GM21737 (cell line): ENCODE data around the gene KRT74.

Experiments
- ATAC-seq: cut with Tn5 transposase; IDR thresholded peaks from one replicate; pipeline ENCODE4 v1.9.1; 2021; ENCODE audit warnings: mild to moderate bottlenecking, moderate library complexity; ENCODE audit not compliant: unreplicated experiment

Gene KRT74

DNA sequence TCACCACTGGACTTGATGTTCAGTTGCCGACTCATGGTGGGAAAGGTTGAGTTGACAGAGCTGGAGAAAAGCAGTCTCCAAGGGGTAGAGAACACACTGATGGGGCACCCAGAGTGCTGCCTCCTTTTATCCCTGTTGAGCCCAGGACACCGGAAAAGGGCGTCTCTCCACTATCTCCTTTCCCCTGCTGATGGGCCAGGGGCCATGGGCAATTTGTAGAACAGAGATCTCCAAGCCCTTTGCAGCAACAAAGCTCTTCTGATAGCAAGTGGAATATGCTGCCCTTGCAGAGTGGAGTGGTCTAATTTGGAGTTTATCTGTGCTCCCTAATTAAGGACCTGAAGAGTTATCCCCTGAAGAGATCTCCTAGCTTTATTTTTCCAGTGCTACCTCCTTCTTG is at the start of gene KRT74:
TSS of gene KRT74 (minus strand) at position 101 of the 400 bp plus-strand sequence. CDS start at position 35, 66 bp downstream.
- no peak for ATAC-seq

DNA sequence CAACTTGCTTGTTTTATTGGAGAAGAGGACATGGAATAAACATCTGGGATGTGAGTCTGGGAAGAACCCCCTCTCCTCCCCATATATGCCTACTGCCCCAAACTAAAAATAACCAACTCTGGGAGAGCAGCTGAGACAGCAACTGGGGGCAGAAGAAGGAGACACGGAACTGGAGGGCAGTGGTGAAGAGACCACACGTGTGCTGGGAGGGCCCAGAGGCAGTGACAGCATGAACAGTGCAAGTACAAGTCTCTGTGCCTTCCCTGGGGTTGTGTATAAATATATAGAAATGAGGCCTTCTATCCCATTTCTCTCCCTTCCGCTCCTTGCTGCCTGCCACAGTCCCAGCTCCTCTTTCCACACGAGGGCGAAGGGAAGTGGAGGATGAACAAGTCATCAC is 48.7 kb upstream of the KRT74 start:
- no peak for ATAC-seq

DNA sequence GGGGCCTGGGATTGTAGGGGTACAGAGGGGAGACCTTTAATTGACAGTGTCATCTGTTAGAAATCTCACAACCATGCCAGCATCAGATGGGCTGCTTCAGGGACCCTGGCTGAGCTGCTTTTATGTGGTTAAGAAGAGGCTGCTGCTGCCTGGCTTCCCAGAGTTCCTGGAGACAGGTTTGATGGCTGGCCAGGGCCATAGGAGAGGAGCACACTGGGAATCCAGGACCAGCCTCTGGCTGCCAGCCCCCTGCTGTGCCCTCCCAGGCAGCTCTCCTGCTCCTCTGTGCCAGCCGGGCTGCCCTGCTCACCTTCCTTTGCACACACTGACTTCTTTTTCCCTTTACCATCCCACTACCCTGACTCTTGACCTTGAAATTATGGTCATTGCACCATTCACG is 45.2 kb upstream of the KRT74 start:
- ATAC-seq: no peak

DNA sequence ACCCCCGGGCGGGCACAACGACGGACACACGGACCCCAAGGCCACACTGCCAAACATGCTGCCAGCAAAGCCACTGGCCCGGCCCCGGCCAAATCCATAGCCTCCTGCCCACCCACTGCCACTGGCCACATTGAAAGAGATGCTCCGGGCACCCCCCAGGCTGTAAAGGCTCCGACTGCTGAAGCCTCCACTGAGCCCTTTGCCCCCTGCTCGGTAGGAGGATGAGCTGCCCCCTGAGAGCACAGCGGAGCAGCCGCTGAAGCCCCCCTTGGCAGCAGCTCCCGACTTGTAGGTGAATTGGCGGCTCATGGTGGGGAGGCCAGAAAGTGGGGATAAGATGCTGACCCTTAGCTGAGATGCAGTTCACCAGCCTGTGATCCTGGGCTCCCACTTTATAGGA is 44.6 kb upstream of the KRT74 start, which contains the start of gene KRT73:
TSS of gene KRT73 (minus strand) at position 344 of the 400 bp plus-strand sequence. CDS start at position 309, 35 bp downstream.
- no peak for ATAC-seq

DNA sequence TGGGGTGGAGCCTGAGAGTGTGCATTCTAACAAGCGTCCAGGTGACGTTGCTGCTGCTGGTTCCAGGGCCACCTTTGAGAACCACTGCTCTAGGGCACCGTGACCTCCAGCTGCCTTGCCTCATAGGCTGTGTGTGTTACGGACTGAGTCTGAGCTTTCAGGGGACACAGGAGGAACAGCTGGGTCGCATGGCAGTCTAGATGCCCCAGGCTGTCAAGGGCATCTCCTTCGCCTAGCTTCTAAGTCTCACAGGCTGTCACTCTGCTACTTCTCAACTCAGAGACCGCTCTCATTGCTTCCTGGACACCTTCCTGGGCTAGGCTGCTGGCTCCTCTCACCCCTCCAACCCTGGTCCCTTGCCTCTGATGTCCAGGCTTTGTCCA is 43.8 kb upstream of the KRT74 start:
- no peak for ATAC-seq

DNA sequence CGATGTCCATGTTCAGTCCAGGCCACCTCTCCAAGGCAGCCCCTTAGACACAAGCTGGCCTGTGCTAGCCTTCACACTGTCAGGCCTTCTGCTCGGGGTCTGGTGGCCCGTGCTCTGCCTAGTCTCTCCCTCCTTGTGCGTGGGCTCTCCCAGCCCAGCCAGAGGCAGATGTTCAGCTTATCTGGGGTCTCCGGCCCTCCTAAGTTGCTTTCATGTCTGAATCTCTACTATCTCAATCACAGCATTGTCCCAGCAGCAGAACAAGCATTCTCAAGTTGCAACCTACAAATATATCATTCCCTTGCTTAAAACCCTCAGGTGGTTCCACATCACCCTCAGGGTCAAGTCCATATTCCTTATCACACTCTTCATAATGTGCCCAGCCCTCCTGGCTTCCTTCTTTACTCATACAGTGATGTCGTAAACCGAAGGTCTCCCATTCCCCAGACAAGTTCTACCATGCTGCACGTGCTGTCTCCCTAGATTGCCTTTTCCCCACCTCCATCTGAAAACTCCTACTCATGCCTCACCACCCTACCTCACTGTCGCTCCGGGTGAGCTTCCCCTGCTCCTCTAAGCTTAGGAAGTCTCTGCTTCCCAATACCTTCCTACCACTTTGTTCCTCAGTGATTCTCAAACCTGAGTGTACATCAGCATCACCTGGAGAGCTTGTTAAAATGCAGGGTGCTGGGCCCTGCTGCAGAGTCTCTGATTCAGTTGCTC is 43.2 kb upstream of the KRT74 start:
- ATAC-seq: no peak

DNA sequence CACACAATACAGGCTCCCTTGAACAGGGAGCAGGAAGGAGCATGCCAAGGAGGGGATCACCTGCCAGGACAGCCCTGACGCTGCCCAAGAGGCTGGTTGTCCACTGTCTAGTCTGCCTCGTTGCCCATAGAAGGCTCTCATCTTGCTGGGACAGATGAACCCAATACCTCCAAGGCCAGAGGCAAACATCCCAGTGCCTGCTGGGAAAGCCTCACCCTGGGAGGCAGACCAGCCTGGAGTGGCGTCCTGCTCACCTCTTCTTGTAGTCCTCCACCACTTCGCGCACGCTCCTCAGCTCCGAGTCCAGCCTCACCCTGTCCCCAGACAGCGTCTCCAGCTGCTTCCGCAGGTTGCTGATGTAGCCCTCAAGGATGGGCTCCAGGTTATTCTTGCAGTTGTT is 42.3 kb upstream of the KRT74 start:
- no peak for ATAC-seq

DNA sequence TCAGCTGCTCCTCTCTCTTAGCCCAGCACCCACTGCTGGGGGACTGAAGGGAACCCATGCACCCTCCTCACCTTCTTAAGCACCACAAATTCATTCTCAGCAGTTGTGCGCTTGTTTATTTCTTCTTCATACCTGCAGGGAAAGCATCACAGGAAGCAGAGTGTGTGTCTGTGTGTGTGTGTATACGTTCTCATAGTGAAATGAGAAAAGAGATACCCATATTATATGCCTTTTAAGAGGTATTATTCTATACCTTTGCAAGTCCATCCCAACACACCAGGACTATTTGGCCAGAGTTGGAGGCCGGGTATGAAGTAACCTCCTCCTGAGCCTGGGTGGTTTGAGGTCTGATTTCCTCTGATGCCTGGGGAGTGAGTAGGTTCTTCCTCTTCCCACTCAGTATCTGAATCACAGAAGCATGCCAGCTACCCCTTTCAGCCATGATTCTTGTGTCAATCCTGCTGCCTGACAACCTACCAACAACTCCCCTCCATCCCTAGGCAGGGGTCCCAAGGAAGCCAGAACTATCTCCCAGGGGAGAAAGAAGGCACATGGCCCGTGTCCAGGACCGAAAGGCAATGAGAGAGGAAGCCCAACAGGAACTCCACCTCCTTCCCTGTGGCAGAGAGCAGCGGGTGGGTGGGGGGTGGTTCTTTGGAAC is 41.7 kb upstream of the KRT74 start:
- no peak for ATAC-seq

DNA sequence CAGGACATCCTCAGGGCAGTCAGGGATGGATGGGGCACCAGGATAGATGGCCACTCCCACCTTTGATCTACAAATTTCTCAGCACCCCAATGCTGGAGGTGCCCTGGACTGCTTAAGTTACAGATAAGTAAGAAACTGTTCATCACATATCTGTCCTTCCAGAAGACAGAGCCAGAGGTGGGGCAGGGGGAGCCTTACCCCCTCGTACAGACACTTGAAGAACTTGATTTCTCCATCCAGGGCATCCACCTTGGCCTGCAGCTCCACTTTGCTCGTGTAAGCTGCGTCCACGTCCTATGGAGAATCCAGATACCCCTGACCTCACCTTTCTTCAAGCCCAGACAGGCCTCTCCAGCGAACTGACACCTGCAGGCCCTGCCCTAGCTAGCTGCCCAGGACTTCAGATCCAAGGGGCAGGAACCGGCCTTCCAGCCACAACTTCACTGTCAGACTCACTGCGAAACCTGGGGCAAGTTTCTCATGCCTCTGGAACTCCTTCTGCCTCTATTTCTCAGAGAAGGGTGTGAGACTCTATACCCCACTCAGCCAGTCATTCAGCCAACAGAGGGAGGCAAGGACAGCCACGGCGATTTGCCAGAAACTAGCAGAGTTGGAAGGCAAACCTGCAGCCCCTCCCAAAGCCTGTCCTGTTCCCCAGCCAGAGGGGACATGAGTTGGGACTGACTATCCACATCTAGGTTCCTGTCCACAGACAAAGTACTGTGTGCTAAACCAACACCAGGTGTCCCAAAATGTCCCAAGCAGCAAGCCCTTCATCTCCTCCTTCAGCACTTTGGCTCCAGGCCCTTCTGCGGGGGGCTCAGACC is 41.0 kb upstream of the KRT74 start:
- no peak for ATAC-seq

DNA sequence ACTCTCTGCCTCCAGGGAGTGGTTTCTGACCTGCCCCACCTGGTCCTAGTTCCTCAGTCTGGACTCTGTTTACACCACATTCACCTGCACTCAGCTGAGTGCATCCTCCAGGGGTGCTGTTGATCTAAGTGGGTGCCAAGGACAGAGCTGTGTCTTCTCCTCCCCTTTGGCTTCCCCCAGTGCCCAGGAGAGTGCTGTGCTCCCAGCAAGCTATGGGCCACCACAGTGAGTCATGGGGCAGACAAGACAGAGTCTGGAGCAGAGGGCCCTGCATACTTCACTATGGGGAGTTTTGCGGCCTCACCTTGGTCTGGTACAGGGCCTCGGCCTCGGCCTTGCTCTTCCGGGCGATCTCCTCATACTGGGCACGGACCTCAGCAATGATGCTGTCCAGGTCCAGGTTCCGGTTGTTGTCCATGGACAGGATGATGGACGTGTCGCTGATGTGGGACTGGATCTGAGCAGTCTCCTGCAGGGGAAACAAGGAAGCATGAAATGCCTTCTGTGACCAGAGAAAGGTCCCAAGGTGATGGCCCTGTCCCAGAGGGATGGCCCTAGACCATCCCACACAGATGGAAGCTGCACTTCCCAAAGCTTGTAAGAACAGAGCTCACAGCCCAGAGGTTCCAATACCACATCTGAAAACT is 39.9 kb upstream of the KRT74 start:
- ATAC-seq: no peak

DNA sequence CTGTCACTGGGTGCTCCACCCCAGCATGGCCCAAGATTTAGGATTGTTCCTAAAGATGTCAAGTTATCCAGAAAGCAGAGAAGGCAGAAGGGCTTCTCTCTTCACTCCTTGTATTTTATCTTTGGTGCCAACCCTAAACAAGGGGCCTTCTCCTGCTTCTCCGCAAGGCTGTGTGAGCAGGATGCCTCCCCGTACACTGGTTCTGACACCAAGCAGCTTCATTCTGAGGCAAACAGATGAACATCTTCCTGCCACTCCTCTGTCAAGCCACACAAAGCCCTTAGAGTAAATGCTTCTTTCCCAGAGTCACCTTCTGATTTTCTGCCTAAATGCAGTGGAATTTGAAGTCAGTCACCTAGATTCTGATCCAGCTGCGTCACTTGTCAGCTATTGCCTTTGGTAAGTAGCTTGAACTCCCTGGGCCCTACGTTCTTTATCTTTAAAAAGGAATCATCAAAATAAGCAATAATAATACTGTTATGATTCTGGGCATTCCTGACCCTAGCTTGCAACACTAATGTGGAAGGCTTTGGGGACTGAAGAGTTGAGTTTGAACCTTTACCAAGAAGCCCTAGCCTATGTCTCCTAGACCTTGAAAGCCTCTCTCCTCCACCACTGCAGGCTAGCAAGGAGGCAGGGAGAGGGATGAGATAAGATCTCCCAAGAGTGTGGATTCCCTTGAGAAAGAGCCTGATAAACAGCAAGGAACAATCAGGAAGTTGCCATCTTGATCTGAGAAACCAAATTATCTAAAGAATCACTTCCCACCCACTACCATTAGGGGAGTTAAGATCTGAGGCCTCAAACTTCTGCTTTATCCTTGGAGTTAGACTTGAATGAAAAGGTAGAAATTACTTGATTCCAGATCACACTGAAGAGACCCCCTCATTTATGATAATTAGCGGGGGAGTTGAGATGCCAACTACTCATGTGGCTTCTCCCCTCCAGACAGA is 39.1 kb upstream of the KRT74 start:
- no peak for ATAC-seq

DNA sequence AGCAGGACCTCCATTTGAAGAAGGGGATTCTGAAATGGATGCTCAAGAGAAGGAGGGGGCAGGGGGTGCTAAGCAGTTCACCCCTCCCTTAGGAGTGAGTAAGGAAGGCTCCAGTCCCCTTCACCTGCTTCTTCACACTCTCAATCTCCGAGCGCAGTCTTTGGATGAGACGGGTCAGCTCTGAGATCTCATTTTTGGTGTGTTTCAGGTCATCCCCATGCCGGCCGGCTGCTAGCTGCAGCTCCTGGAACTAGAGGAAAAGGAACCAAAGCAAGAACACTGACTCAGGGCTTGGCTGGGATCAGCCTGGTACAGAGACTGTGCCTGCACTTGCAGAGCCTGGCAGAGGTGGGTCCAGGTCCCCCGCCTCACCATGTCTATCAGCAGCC is 37.4 kb upstream of the KRT74 start:
- no peak for ATAC-seq

DNA sequence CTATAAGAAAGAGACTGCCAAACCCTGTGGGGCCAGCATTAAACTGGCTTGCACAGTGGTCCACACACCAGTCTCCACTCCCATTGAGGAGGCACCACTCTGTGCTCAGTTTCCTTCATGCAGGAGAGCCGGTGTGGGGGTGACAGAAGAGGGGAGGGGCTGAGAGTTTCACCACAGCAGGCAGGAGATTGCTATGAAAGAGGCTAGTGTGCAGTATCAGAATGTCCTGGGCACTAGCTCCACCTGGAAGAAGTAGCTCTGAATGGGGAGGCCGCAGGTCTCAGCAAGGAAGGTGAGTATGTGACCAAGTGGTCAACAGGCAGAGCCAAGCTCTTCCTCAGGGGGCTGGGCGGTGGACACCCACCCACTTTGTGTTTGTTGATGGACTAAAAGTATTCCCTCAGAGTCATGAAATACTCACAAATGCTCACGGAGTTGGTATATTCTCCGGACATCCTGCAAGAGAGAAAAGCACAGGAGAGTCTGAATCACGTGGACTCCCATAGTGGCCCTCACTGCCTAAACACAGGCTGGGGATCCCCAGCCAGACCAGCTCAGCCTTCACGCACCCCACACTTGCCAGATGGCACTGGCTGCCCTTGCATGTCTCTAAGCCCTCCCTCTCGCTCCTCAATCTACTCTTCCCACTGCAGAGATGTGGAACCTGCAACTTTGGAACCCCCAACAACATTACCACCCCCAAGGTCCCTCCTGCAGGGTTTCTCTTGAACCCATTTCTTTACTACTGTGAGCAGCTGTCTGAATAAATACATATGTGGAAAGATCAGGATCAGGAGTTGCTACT is 35.4 kb upstream of the KRT74 start:
- ATAC-seq: no peak

DNA sequence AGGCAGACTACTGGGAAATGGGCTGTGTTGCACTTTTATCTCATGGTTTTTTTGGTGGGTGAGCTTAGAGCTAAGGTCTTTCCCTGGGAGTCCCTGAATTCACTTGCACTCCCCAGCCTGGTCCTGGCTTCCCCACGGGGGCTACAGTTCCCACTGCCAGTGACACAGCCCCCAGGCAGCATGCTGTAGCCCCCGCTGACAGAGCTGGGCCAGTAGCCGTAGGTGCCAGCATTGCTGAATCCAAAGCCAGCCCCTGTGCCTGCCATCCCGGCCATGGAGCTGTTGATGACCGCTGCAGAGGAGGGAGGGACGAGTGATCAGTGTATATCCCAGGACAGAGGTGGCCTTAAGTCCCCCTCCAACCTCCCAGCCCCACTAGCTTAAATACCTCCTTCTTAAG is 34.5 kb upstream of the KRT74 start:
- ATAC-seq: no peak

DNA sequence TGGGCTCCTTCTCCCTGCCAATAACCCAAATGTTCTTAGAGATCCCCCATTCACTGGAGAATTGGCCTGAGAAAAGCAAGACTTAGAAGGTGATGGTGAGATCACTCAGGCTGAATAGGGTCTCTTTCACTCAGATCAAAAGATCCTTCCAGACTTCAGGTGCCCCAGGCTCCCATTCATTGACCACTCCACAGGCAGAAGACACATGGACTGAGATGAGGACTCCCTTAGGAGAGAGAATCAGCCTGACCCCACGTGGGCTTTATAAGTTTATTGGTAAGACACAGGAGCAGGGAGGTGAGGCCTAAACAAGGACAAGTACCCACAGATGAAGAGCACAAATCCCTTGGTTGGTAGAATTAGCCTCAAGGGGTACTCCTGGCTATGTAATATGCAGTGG is 33.7 kb upstream of the KRT74 start:
- ATAC-seq: no peak

DNA sequence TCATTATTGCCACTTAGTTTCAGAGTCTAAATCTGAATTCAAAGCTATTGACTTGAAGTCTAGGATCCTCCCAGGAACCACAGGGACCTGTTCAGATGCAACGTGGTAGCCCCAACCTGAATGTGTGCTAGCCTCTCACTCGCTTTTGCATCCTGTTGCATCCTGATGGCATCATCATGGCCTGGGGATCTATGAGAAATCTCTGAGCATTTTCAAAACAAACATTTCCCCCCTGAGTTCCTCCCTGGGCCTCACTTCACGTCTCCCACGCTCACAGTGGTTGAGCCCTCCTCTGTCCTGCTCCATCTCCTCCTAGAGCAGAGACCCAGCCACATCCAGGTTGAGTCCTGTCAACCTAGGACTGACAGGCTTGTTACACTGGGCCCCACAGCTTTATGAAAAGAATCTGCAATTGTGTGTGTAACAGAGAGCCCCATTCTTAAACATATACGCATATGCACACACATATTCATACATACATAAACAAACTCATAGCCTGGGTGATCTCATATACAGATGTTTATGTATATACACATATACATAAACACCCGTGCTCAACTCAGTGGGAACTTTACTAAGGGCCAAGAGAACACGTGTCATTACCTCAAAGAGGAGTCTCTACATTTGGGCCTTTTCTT is 33.1 kb upstream of the KRT74 start:
- no peak for ATAC-seq

DNA sequence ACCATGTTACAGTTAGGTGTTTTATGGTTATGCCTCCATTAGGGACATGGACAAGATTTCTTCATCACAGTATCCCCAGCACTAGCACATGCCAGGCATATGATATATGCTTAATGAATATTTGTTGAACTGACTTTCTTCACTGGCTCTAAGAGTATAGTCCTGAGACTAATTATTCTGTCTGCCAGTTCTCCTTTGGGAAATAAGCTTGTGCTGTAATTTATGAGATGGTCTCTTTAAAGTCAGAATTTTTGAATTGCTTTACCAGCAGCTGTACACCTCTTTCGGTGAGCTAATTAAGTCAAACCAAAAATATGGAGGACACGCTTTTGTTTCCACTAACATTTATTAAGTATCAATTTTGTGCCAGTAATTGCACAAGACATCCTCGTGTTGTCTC is 32.5 kb upstream of the KRT74 start:
- ATAC-seq: no peak

DNA sequence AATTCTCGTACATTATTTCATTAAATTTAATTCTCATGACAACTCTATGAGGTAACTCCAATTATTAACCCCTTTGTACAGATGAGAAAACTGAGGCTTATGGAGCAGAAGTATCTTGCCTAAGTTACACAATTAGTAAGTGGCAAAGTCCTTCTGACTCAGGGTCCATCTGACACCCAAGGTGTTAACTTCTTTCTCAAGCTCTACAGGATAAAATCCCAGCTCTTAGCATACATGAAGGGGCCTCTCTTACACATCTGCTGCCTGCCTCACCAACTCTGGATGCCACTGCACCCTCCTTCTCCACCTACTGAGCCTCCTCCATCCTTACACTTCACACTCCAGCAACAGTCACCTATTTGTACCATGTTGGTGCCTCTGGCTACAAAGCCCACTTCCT is 31.9 kb upstream of the KRT74 start:
- no peak for ATAC-seq

DNA sequence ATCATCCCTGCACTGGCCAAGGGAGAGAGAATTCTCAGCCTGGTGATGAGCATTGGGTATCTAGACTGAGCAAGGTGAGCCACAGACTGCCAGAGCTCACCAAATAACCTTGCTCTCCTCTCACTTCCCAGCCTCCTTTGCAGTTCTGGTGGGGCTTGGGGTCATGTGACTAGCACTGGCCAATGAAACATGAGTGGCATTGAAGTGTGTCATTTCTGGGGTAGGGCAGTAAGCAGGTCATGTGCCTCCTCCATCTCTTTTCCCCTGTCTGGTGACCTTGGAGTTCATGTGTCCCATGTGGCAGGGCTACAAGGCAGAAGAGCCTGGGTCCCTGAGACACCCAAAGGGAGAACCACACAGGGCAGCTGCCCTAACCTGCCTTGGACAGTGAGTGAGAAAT is 31.2 kb upstream of the KRT74 start:
- ATAC-seq: no peak
